Vagina (tissue), 2 donors: ENCODE measurements around the gene CDH26.

Experiments used
- CTCF ChIP-seq, 3 experiments: fragments of 450-650 bp in 2 of 3; fragments of 200-600 bp in 1 of 3; sonication (generic) in 1 of 3; IDR thresholded peaks; one replicate each; pipeline ENCODE4 v1.5.1; 2017 to 2019; ENCODE audit warnings: antibody characterized with exemption in 3 of 3, mild to moderate bottlenecking in 2 of 3, moderate library complexity in 2 of 3
- POLR2AphosphoS5 ChIP-seq, 2 donors: sonication (generic); formaldehyde crosslinking; IDR thresholded peaks; one replicate each; pipeline ENCODE4 v1.9.0; 2017; ENCODE audit warnings: antibody characterized with exemption in 2 of 2, mild to moderate bottlenecking in 2 of 2, low read depth in 1 of 2; ENCODE audit not compliant: insufficient read depth in 1 of 2

- TF ChIP-seq POLR2AphosphoS5 (IDR thresholded peaks at IDR 0.05; ENCODE audit: insufficient read depth in 1 of 2, low read depth in 1 of 2), result no peak
- no peak for TF ChIP-seq CTCF (IDR thresholded peaks at IDR 0.05)
These were observed 21.8 kb upstream of the CDH26 start for GRCh38 chr20:59936409-59936808.
